Measurements from ENCODE around the gene ABHD15.

ABHD15 gene

DNA sequence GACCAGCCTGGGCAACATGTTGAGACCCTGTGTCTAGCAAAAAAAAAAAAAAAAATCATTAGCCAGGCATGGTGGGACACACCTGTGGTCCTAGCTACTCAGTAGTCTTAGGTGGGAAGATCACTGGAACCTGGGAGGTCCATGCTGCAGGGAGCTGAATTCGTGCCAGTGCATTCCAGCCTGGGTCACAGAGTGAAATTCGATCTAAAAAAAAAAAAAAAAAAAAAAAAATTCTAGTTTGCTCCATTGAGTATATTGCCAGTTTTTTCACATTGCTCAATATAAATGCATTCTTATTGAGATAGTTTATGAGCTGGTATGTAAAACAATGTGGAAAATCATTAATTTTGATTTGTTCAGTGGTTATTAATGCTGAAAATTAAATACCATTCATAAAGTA, 52.0 kb downstream of the ABHD15 start:
- no peak for DNase-seq

DNA sequence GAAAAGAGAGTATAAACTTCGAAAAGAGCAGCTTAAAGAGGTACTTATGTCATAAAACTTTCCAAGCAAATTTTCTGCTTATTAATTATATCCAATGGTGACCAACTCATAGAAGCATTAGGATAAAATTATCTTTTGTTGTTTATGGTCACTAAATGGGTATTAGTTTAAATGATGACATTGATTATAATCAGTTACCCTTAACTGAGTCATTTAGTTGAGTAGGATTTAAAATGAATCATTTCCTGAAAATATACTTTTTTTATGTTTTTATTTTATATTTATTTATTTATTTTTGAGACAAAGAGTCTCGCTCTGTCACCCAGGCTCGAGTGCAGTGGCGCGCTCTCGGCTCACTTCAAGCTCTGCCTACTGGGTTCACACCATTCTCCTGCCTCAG, 55.9 kb downstream of the ABHD15 start:
- DNase-seq = no peak
